Cardiac muscle cell (in vitro differentiated cells and primary cell): ENCODE results near the gene PGAM5. TPM values are rescaled to one million over a fixed set of nuclear protein-coding genes. Genes with fewer than 3 reads are reported as not detected.

ENCODE experiments used
- DNase-seq, 2 donors: peaks; one replicate each; pipeline versions ENCODE4 v3.0.0 to v3.0.0-alpha.2; 2010 to 2017; ENCODE audit warnings: low read depth in 1 of 2, low spot score in 1 of 2
- H3K27ac ChIP-seq: fragments of 200-600 bp; sonication (generic); 2 replicates; pipeline ENCODE4 v1.5.1; 2016
- H3K27me3 ChIP-seq: fragments of 200-600 bp; sonication (generic); 2 replicates; pipeline ENCODE4 v1.6.0; 2016; ENCODE audit warnings: control low read depth
- H3K36me3 ChIP-seq: fragments of 200-600 bp; sonication (generic); 2 replicates; pipeline ENCODE4 v1.5.1; 2016; ENCODE audit warnings: control low read depth
- H3K4me1 ChIP-seq: fragments of 200-600 bp; sonication (generic); 2 replicates; pipeline ENCODE4 v1.8.1; 2017; ENCODE audit warnings: low read depth, mild to moderate bottlenecking, mixed run types
- H3K4me3 ChIP-seq: fragments of 200-600 bp; sonication (generic); 2 replicates; pipeline ENCODE4 v1.5.1; 2016; ENCODE audit warnings: mild to moderate bottlenecking
- H3K9me3 ChIP-seq: fragments of 200-600 bp; sonication (generic); 2 replicates; pipeline ENCODE4 v1.5.1; 2017; ENCODE audit warnings: low read depth, mild to moderate bottlenecking, control low read depth
- polyA plus RNA-seq: library from polyadenylated mRNA; unstranded; fragments of >200 nt; fragmentation: Nextera tagmentation; extraction: Ambion mirVana; gene quantifications from 2 replicates; pipeline ENCODE4 v1.2.1, GENCODE V29; 2016
- total RNA-seq: library from RNA; depleted of rRNA; stranded (reverse); fragments of >200 nt; gene quantifications from 2 replicates; pipeline ENCODE4 v1.2.3, GENCODE V29; 2016
- TF ChIP-seq, protein P1 (sequence below): IDR thresholded peaks from 2 replicates; pipeline ENCODE4 v1.5.1; 2012; ENCODE audit warnings: low read depth, mild to moderate bottlenecking, low read length

Gene PGAM5
- total and polyA plus RNA-seq, 2 experiments from 2014 or later: 23.8 to 28.5 TPM

- Histone ChIP-seq H3K9me3 (no peaks in the 10 kb centered on the region), H3K4me1 (no peaks in the 10 kb centered on the region), H3K27ac (no peak overlapping the region), H3K36me3 (peaks cover 43% of the 10 kb centered on the region), H3K27me3 (no peaks in the 10 kb centered on the region), H3K4me3 (no peak overlapping the region)
- TF ChIP-seq, protein P1, sequence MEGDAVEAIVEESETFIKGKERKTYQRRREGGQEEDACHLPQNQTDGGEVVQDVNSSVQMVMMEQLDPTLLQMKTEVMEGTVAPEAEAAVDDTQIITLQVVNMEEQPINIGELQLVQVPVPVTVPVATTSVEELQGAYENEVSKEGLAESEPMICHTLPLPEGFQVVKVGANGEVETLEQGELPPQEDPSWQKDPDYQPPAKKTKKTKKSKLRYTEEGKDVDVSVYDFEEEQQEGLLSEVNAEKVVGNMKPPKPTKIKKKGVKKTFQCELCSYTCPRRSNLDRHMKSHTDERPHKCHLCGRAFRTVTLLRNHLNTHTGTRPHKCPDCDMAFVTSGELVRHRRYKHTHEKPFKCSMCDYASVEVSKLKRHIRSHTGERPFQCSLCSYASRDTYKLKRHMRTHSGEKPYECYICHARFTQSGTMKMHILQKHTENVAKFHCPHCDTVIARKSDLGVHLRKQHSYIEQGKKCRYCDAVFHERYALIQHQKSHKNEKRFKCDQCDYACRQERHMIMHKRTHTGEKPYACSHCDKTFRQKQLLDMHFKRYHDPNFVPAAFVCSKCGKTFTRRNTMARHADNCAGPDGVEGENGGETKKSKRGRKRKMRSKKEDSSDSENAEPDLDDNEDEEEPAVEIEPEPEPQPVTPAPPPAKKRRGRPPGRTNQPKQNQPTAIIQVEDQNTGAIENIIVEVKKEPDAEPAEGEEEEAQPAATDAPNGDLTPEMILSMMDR: no peak
- no peak for DNase-seq
Measured at GRCh38 chr12:132719954-132720324, 9.3 kb downstream of the PGAM5 start.

- TF ChIP-seq, protein P1: no peak
- Histone ChIP-seq H3K36me3 (peaks cover 45% of the 10 kb centered on the region), H3K9me3 (no peaks in the 10 kb centered on the region), H3K4me1 (no peaks in the 10 kb centered on the region), H3K4me3 (no peak overlapping the region), H3K27me3 (no peaks in the 10 kb centered on the region), H3K27ac (no peak overlapping the region)
- DNase-seq: no peak
Measured at GRCh38 chr12:132720606-132721345, 10.1 kb downstream of the PGAM5 start.

DNA sequence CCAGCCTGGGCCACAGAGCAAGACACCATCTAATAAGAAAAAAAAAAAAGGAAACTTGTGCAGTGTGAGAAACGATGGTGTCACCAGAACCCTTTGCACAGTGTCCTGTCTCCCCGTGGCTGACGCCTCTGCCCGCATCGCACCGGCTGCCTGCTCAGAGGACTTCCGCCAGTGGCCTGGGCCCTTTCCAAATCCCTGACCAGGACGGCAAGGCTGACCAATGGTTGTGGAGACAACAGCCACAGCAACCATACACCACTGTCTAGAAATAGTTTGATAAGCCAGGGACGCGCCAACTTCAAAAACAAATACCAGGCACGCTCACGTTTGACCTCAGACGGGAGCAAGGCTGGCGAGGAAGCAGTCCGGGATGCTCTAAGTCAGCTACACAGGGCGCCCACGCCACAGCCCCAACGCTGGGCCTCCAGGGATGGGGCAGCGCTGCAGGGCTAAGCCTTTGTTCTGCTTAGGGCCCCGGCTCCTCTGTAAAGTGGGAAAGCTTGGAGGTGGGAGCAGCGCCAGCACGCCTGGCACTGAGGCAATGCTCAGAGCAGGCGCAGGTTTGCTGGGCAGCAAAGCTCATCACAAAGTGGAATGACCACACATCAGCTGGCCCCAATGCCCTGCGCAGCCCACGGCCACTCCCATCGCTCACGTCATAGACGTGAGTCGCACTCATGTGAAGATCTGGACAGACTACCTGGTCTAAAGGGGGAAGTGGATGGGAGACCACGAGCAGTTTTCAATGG, 12.5 kb downstream of the PGAM5 start:
- Histone ChIP-seq H3K27me3 (no peaks in the 10 kb centered on the region), H3K36me3 (peaks cover 63% of the 10 kb centered on the region), H3K4me1 (no peaks in the 10 kb centered on the region), H3K4me3 (no peak overlapping the region), H3K27ac (no peak overlapping the region), H3K9me3 (no peaks in the 10 kb centered on the region)
- DNase-seq: no peak
- TF ChIP-seq, protein P1: no peak

GRCh38 chr12:132723764-132724140, 13.1 kb downstream of the PGAM5 start:
- H3K9me3 ChIP-seq: no peaks in the 10 kb centered on the region
- peaks cover 67% of the 10 kb centered on the region for H3K36me3 ChIP-seq
- DNase-seq: peak in 1 of 2 donors; percentile 73
- TF ChIP-seq, protein P1: no peak
- no peak overlapping the region for H3K4me3 ChIP-seq
- no peaks in the 10 kb centered on the region for H3K4me1 ChIP-seq
- no peaks in the 10 kb centered on the region for H3K27me3 ChIP-seq
- peak overlapping the region; percentile 9 for H3K27ac ChIP-seq

GRCh38 chr12:132724506-132725241, 14.0 kb downstream of the PGAM5 start:
- Histone ChIP-seq H3K27me3 (no peaks in the 10 kb centered on the region), H3K9me3 (no peaks in the 10 kb centered on the region), H3K36me3 (peaks cover 64% of the 10 kb centered on the region), H3K4me3 (no peak overlapping the region), H3K4me1 (no peaks in the 10 kb centered on the region), H3K27ac (peak overlapping the region; percentile 9)
- TF ChIP-seq, protein P1: no peak
- DNase-seq: no peak
